ENCODE measurements around the gene DENND2A. TPM values are rescaled to one million over a fixed set of nuclear protein-coding genes. Genes with fewer than 3 reads are reported as not detected.

The DENND2A gene
- total RNA-seq, 2 donors from 2014 or later, result not detected

GRCh38 chr7:140497241-140497769, 143.3 kb downstream of the DENND2A start:
- ATAC-seq (replicated peaks), result no peak
- H3K4me3 Mint-ChIP-seq, result no peak overlapping the region
- no peaks in the 10 kb centered on the region for H3K4me1 Mint-ChIP-seq
- no peaks in the 10 kb centered on the region for H3K9me3 Mint-ChIP-seq
- no peak overlapping the region for H3K27ac Mint-ChIP-seq
- H3K36me3 Mint-ChIP-seq (ENCODE audit: low read depth), result no peaks in the 10 kb centered on the region
- H3K27me3 Mint-ChIP-seq, result no peaks in the 10 kb centered on the region

DNA sequence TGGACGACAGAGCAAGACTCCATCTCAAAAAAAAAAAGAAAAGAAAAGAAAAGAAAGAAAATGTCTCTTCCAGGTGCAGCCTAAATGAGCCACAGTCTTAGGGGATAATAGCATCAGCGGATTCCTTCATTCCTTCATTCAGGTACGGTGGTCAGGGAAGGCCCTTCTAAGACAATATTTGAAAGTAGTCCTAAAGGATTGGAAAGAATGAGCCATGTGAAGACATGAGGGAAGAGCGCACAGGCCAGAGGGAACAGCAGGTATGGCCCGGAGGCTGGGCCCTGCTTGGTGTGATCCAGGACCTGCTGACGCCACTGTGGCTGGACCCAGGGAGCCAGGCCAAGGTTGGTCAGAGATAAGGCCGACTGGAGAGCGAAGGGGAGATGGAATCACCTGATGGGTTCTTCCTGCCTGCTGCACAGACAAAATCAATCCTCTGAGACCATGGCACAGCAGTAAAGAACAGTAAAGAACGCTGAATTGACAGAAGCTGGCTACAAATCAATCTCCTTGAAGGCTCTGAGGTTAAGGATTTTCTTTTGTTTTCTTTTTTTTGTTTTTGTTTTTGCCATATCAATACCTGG, 145.0 kb downstream of the DENND2A start:
- Mint-ChIP-seq H3K4me1 (no peaks in the 10 kb centered on the region), H3K27ac (no peak overlapping the region), H3K27me3 (no peaks in the 10 kb centered on the region), H3K4me3 (no peak overlapping the region), H3K36me3 (ENCODE audit: low read depth) (no peaks in the 10 kb centered on the region), H3K9me3 (no peaks in the 10 kb centered on the region)
- no peak for ATAC-seq (replicated peaks)

- ATAC-seq (replicated peaks), result no peak
- no peaks in the 10 kb centered on the region for H3K4me1 Mint-ChIP-seq
- H3K27me3 Mint-ChIP-seq, result no peaks in the 10 kb centered on the region
- no peaks in the 10 kb centered on the region for H3K36me3 Mint-ChIP-seq (ENCODE audit: low read depth)
- no peaks in the 10 kb centered on the region for H3K9me3 Mint-ChIP-seq
- no peak overlapping the region for H3K27ac Mint-ChIP-seq
- no peak overlapping the region for H3K4me3 Mint-ChIP-seq
Observed at GRCh38 chr7:140494867-140495266, 145.7 kb downstream of the DENND2A start.

DNA sequence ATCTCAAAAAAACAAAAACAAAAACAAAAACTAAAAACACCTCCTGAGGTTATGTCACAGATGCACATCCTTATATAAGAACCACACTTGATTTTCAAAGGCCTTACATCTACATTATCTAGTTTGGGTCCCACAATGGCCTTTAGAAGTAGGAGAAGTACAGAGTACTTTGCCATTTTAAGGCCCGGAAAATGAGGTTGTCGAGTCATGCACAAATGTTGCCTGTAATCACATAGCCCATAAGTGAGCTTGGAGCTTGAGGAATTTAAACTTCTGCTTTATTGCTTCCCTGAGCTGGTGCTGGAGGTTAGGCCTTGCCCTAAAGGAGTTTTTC, 151.6 kb downstream of the DENND2A start:
- no peak overlapping the region for H3K4me3 Mint-ChIP-seq
- H3K27me3 Mint-ChIP-seq, result no peaks in the 10 kb centered on the region
- no peaks in the 10 kb centered on the region for H3K36me3 Mint-ChIP-seq (ENCODE audit: low read depth)
- H3K9me3 Mint-ChIP-seq, result no peaks in the 10 kb centered on the region
- H3K4me1 Mint-ChIP-seq, result no peaks in the 10 kb centered on the region
- H3K27ac Mint-ChIP-seq, result no peak overlapping the region
- ATAC-seq (replicated peaks), result no peak

- Mint-ChIP-seq H3K27me3 (no peaks in the 10 kb centered on the region), H3K4me1 (no peaks in the 10 kb centered on the region), H3K9me3 (no peaks in the 10 kb centered on the region), H3K4me3 (no peak overlapping the region), H3K27ac (no peak overlapping the region), H3K36me3 (ENCODE audit: low read depth) (no peaks in the 10 kb centered on the region)
- peak; percentile 35 for ATAC-seq (replicated peaks)
Observed at GRCh38 chr7:140485500-140486265, 154.9 kb downstream of the DENND2A start.

DNA sequence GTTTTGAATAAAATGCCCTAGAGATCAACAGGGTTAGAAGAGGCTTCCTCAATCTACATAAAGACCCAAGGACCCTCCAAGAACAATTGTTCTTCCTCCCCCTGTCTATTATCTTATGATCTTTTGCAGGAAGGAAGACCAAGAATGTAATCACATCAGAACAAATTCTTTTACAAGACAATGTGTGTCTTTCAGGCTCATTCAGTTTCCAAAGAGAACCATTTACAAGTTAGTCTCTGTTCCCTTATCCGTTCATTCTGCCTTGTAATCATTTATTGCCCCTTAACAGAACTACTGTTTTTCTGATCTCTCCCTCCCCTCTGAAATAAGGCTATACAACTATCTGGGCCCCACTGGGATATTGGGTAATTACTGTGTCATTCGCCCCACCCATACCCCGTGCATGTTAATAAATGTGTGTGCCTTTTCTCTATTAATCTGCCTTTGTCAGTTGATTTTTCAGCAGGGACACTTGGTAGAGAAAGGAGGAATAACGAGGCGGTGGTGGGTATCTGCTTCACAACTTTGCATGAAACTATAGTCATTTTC, 155.6 kb downstream of the DENND2A start:
- no peak overlapping the region for H3K27ac Mint-ChIP-seq
- H3K36me3 Mint-ChIP-seq (ENCODE audit: low read depth), result no peaks in the 10 kb centered on the region
- H3K4me3 Mint-ChIP-seq, result no peak overlapping the region
- no peaks in the 10 kb centered on the region for H3K4me1 Mint-ChIP-seq
- ATAC-seq (replicated peaks), result no peak
- no peaks in the 10 kb centered on the region for H3K27me3 Mint-ChIP-seq
- H3K9me3 Mint-ChIP-seq, result no peaks in the 10 kb centered on the region

- no peaks in the 10 kb centered on the region for H3K4me1 Mint-ChIP-seq
- ATAC-seq (replicated peaks), result no peak
- H3K27ac Mint-ChIP-seq, result no peak overlapping the region
- no peaks in the 10 kb centered on the region for H3K27me3 Mint-ChIP-seq
- no peak overlapping the region for H3K4me3 Mint-ChIP-seq
- H3K9me3 Mint-ChIP-seq, result no peaks in the 10 kb centered on the region
- no peaks in the 10 kb centered on the region for H3K36me3 Mint-ChIP-seq (ENCODE audit: low read depth)
Observed at GRCh38 chr7:140484479-140484878, 156.1 kb downstream of the DENND2A start.

DNA sequence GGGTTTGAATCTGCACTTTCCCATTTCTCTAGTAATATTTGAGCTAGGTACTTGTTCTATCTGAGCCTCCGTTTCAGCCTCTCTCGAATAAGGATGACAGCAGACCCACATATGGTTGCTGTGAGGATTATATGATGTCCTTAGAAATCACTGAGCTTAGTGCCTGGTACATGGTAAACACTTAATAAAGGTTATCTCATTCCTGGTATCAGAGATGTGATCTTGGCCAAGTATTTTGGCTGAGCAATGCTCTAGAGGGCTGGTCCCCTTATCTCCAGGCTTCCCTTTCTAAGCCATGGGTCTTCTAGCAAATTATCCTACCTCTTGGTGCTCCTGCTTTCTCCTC, 160.9 kb downstream of the DENND2A start:
- Mint-ChIP-seq H3K36me3 (ENCODE audit: low read depth) (peaks cover 24% of the 10 kb centered on the region), H3K27ac (peak overlapping the region; percentile 94), H3K4me1 (peaks cover 17% of the 10 kb centered on the region), H3K27me3 (no peaks in the 10 kb centered on the region), H3K4me3 (peak overlapping the region; percentile 96), H3K9me3 (no peaks in the 10 kb centered on the region)
- ATAC-seq (replicated peaks), result no peak

- H3K4me1 Mint-ChIP-seq, result peaks cover 17% of the 10 kb centered on the region
- peak; percentile 94 for ATAC-seq (replicated peaks)
- no peaks in the 10 kb centered on the region for H3K9me3 Mint-ChIP-seq
- H3K27me3 Mint-ChIP-seq, result no peaks in the 10 kb centered on the region
- H3K4me3 Mint-ChIP-seq, result peak within 1 kb of the TSS; percentile 96
- H3K36me3 Mint-ChIP-seq (ENCODE audit: low read depth), result peaks cover 24% of the 10 kb centered on the region
- peak within 1 kb of the TSS; percentile 94 for H3K27ac Mint-ChIP-seq
Observed at GRCh38 chr7:140479062-140479738, 161.4 kb downstream of the DENND2A start, which contains the start of gene MKRN1. MKRN1 (minus strand) TSS chr7:140479505; CDS start chr7:140479344, 161 bp downstream.

GRCh38 chr7:140478246-140479061, 162.2 kb downstream of the DENND2A start:
- Mint-ChIP-seq H3K27me3 (no peaks in the 10 kb centered on the region), H3K4me1 (peaks cover 17% of the 10 kb centered on the region), H3K36me3 (ENCODE audit: low read depth) (peaks cover 24% of the 10 kb centered on the region), H3K4me3 (peak overlapping the region; percentile 96), H3K9me3 (no peaks in the 10 kb centered on the region), H3K27ac (peak overlapping the region; percentile 94)
- ATAC-seq (replicated peaks), result peak; percentile 38

GRCh38 chr7:140476698-140477261, 163.8 kb downstream of the DENND2A start:
- H3K9me3 Mint-ChIP-seq, result no peaks in the 10 kb centered on the region
- H3K4me3 Mint-ChIP-seq, result peak overlapping the region; percentile 96
- no peaks in the 10 kb centered on the region for H3K27me3 Mint-ChIP-seq
- no peak for ATAC-seq (replicated peaks)
- H3K27ac Mint-ChIP-seq, result peak overlapping the region; percentile 89
- peaks cover 19% of the 10 kb centered on the region for H3K4me1 Mint-ChIP-seq
- H3K36me3 Mint-ChIP-seq (ENCODE audit: low read depth), result peaks cover 28% of the 10 kb centered on the region

DNA sequence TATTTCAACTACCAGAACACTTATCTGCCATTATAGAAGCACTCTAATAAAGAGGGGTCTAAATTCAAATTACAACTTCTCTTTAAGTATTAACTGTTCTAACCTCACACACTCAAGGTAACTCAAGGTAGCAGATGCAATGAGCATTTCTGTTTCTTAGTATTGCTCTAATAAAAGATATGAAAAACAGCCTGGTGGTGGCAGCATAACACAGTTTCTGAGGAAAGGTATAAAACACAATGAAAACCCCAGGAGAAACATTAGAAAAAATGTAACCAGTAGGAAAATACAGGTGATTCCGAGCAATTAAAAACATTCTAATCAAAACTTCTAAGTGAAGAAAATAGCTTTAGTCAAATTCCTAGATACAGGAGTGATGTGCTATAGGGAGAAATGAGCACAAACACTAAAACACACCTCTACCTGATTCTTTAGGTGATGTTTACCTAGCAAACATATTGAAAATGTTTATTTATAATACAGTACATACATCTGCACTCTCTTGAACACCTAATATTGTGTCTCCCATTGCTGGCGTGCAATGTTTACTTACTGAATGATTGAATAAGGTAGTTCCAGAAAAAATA, 164.8 kb downstream of the DENND2A start:
- Mint-ChIP-seq H3K27ac (no peak overlapping the region), H3K4me3 (peak overlapping the region; percentile 96), H3K9me3 (no peaks in the 10 kb centered on the region), H3K4me1 (peaks cover 22% of the 10 kb centered on the region), H3K27me3 (no peaks in the 10 kb centered on the region), H3K36me3 (ENCODE audit: low read depth) (peaks cover 37% of the 10 kb centered on the region)
- no peak for ATAC-seq (replicated peaks)

Measured in activated T-helper 17 cell treated with anti-CD3 and anti-CD28 coated beads, Interleukin-2, amount 50 U/mL, for 72 hours (primary cell).